Measurements from ENCODE around the gene MCTS1.
"Not testable (repeated sequence)": the region's sequence is repeated elsewhere in the genome, so short reads cannot be mapped to it uniquely, and the experiment has no call there.

MCTS1 gene

DNA sequence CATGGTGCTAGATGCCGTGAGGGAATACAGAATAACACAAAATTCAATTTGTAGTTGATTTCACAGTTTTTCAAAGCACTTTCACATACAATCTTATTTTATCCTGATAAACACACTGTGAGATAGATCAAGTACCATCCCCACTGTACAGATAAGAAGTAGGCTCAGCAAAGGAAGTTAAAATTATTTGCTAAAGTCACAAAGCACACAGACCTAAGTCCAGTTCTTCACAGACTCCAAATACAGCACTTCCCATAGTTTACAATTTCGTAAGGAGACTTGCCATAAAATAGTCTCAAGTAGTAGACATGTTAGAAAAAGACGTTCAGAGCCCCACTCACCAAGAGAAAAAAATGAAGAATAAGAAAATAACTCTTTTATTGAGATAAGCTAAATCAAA lies 35.3 kb upstream of the MCTS1 start:
- no peaks in the 10 kb centered on the region for H3K9me3 ChIP-seq (ENCODE audit: control insufficient read depth, insufficient read depth, low read depth, low read length)
- no peak overlapping the region for H3K27ac ChIP-seq (ENCODE audit: low read depth, low read length)
- H3K9ac ChIP-seq (ENCODE audit: low read length), result no peak overlapping the region
- no peaks in the 10 kb centered on the region for H3K27me3 ChIP-seq (ENCODE audit: control insufficient read depth, insufficient read depth, low read length)
- no peaks in the 10 kb centered on the region for H3K4me1 ChIP-seq (ENCODE audit: control insufficient read depth, insufficient read depth, low read length)
- H3K36me3 ChIP-seq (ENCODE audit: control insufficient read depth, insufficient read depth, low read length), result no peaks in the 10 kb centered on the region
- H3K4me3 ChIP-seq (ENCODE audit: low read depth, low read length), result no peak overlapping the region

DNA sequence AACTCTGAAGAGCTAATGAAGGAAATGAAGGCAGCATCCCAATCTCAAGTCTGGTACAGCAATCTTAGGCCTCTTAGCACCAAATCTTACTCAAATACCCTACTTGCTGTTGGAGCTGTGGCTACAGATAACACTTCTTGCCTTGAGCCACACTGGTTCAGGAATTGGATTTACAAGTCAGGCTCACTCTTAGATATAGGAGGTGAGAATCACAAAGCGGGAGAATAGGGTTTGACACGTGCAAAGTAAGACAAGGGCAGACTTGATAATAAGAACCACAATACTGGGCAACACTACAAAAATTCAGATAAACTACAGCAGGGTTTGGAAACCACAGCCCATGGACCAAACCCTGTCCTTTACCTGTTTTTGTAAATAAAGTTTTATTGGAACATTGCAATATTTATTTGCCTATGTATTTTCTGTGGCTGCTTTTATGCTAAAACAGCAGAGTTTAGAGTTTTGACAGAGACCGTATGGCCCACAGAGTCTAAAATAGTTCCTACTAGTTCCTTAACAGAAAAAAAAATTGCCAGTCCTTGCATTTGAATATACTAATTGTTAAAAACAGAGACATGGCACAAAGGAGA lies 33.8 kb upstream of the MCTS1 start:
- Histone ChIP-seq H3K9ac (ENCODE audit: low read length) (no peak overlapping the region), H3K27me3 (ENCODE audit: control insufficient read depth, insufficient read depth, low read length) (no peaks in the 10 kb centered on the region), H3K27ac (ENCODE audit: low read depth, low read length) (no peak overlapping the region), H3K9me3 (ENCODE audit: control insufficient read depth, insufficient read depth, low read depth, low read length) (no peaks in the 10 kb centered on the region), H3K36me3 (ENCODE audit: control insufficient read depth, insufficient read depth, low read length) (no peaks in the 10 kb centered on the region), H3K4me1 (ENCODE audit: control insufficient read depth, insufficient read depth, low read length) (peaks cover 3% of the 10 kb centered on the region), H3K4me3 (ENCODE audit: low read depth, low read length) (no peak overlapping the region)

DNA sequence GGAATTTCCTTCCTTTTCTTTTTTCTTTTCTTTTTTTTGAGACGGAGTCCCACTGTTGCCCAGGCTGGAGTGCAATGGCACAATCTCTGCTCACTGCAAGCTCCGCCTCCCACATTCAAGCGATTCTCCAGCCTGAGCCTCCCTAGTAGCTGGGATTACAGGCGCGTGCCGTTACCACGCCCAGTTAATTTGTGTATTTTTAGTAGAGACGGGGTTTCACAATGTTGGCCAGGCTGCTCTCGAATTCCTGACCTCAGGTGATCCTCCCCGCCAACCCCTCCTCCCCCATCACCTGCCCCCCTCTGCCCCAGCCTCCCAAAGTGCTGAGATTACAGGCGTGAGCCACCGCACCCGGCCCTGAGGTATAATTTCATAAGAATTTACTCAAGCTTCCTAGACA lies 30.1 kb upstream of the MCTS1 start:
- not testable (repeated sequence) for H3K9me3 ChIP-seq (ENCODE audit: control insufficient read depth, insufficient read depth, low read depth, low read length); H3K36me3 ChIP-seq (ENCODE audit: control insufficient read depth, insufficient read depth, low read length); H3K9ac ChIP-seq (ENCODE audit: low read length); H3K4me1 ChIP-seq (ENCODE audit: control insufficient read depth, insufficient read depth, low read length); H3K4me3 ChIP-seq (ENCODE audit: low read depth, low read length); H3K27me3 ChIP-seq (ENCODE audit: control insufficient read depth, insufficient read depth, low read length); H3K27ac ChIP-seq (ENCODE audit: low read depth, low read length)

DNA sequence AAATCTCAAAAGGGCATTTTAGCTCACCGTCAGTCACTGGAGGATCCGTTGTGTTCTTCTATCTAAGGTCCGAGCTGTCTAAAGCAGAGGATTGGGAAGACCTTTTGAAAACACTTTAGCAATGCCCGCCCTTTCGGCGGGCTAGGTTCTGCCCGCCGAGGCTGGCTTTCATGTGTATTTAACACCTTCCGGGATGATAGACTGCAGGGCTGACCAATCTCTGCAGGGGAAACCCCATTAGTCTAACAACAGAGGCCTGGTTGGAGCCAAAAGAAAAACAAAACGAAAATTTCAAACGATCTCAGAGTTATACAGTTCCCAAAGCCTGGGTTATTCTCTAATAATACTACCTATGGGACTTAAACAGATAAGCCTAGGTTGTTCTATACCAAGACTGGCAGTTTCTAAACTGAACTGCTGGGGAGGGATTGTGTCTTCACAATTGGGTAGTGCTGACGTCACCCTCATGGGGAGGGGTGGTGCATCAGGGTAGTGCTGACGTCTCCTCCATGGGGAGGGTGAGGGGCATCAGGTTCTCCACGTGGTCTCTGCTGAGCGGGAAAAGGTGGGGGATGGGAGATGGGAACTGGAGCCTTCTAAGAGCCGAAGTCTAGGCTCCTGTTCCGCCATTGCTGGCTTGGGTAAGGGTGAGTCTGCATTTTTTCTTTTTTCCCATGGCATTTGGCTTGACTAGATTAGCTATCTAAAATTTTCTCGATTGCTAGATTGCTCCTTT lies 28.4 kb upstream of the MCTS1 start:
- peak overlapping the region; percentile 28; the same call in 1 of the 2 replicates for H3K4me3 ChIP-seq (ENCODE audit: low read depth, low read length)
- no peaks in the 10 kb centered on the region; the same call in 1 of the 2 replicates for H3K27me3 ChIP-seq (ENCODE audit: control insufficient read depth, insufficient read depth, low read length)
- no peaks in the 10 kb centered on the region for H3K9me3 ChIP-seq (ENCODE audit: control insufficient read depth, insufficient read depth, low read depth, low read length)
- no peaks in the 10 kb centered on the region for H3K36me3 ChIP-seq (ENCODE audit: control insufficient read depth, insufficient read depth, low read length)
- H3K4me1 ChIP-seq (ENCODE audit: control insufficient read depth, insufficient read depth, low read length), result peaks cover 5% of the 10 kb centered on the region
- 0 out of 2 replicates have a peak overlapping the region, but pooled peaks have one; percentile 11 for H3K27ac ChIP-seq (ENCODE audit: low read depth, low read length)
- H3K9ac ChIP-seq (ENCODE audit: low read length), result peak overlapping the region; percentile 38

DNA sequence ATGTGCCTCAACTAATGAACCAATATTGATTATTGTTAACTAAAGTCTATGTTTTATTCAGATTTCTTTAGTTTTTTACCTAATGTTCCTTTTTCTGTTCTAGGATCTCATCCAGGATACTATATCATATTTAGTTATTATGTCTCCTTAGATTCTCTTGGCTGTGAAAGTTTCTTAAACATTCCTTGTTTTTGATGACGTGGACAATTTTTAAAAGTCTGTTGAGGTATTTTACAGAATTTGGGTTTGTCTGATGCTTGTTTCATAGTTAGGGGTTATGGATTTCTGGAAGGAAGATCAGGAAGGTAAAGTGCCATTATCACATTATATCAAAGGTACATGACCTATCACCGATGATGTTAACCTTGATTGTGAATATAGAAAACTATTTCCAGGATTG lies 18.2 kb upstream of the MCTS1 start:
- Histone ChIP-seq H3K27me3 (ENCODE audit: control insufficient read depth, insufficient read depth, low read length) (peaks cover 6% of the 10 kb centered on the region; the same call in 1 of the 2 replicates), H3K27ac (ENCODE audit: low read depth, low read length) (no peak overlapping the region), H3K36me3 (ENCODE audit: control insufficient read depth, insufficient read depth, low read length) (no peaks in the 10 kb centered on the region), H3K9ac (ENCODE audit: low read length) (no peak overlapping the region), H3K4me3 (ENCODE audit: low read depth, low read length) (no peak overlapping the region), H3K9me3 (ENCODE audit: control insufficient read depth, insufficient read depth, low read depth, low read length) (no peaks in the 10 kb centered on the region), H3K4me1 (ENCODE audit: control insufficient read depth, insufficient read depth, low read length) (no peaks in the 10 kb centered on the region)

DNA sequence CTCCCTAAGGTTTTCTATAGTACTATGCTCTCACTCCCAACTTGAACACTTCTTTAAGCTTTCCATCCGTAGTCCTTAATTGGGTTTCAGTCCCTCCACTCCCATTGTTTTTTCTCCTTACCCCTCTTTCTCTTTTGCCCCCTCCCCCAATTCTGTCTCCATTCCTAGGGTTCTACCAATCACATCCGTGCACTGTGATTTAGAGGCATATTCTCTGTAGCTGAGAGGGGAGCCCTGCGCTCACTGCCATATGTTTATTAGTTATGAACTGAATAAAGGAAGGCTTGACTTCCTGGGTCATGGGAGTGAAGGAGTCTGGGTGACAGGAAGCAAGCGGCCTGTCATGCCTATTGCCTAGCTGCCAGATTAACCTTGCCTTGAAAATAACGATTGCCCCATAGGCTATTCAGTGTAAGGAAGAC lies 471 bp downstream of the MCTS1 start:
- no peaks in the 10 kb centered on the region for H3K9me3 ChIP-seq (ENCODE audit: control insufficient read depth, insufficient read depth, low read depth, low read length)
- H3K4me1 ChIP-seq (ENCODE audit: control insufficient read depth, insufficient read depth, low read length), result no peaks in the 10 kb centered on the region
- H3K27ac ChIP-seq (ENCODE audit: low read depth, low read length), result peak overlapping the region; percentile 46; the same call in 1 of the 2 replicates
- H3K4me3 ChIP-seq (ENCODE audit: low read depth, low read length), result peak overlapping the region; percentile 78
- H3K9ac ChIP-seq (ENCODE audit: low read length), result peak overlapping the region; percentile 81
- peaks cover 18% of the 10 kb centered on the region for H3K36me3 ChIP-seq (ENCODE audit: control insufficient read depth, insufficient read depth, low read length)
- H3K27me3 ChIP-seq (ENCODE audit: control insufficient read depth, insufficient read depth, low read length), result no peaks in the 10 kb centered on the region

DNA sequence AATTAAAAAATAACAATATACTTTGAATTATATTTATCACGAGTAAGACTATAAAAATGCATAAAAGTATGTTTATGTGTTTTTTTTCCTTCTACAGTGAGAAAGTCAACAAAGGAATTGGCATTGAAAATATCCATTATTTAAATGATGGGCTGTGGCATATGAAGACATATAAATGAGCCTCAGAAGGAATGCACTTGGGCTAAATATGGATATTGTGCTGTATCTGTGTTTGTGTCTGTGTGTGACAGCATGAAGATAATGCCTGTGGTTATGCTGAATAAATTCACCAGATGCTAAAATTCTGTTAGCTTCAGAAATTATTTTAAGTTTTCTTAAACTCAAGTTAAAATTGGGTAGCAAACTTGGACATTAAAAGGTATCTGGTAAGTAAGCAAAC lies 8.2 kb downstream of the MCTS1 start:
- peaks cover 64% of the 10 kb centered on the region for H3K36me3 ChIP-seq (ENCODE audit: control insufficient read depth, insufficient read depth, low read length)

DNA sequence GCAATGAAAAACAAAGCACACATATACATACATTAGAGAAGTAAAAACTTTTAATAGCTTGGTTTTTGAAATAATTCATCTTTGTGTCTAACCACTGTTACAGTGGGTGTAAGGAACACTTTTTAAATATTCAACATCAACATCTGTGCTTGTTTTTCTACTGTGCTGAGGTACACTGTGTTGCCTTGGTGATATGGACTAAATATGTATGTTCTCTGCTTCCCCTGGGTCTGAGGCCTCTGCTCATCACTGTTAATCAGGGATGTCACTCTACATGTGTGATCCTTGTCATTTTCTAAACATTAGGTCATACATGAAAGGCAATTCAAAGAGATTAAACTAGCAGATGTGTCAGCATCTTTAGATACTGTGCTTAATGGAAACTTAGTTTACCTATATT lies 10.9 kb downstream of the MCTS1 start:
- peaks cover 55% of the 10 kb centered on the region for H3K36me3 ChIP-seq (ENCODE audit: control insufficient read depth, insufficient read depth, low read length)
- no peak overlapping the region for H3K9ac ChIP-seq (ENCODE audit: low read length)
- no peak overlapping the region for H3K4me3 ChIP-seq (ENCODE audit: low read depth, low read length)
- no peaks in the 10 kb centered on the region for H3K9me3 ChIP-seq (ENCODE audit: control insufficient read depth, insufficient read depth, low read depth, low read length)
- H3K4me1 ChIP-seq (ENCODE audit: control insufficient read depth, insufficient read depth, low read length), result no peaks in the 10 kb centered on the region
- no peak overlapping the region for H3K27ac ChIP-seq (ENCODE audit: low read depth, low read length)
- H3K27me3 ChIP-seq (ENCODE audit: control insufficient read depth, insufficient read depth, low read length), result no peaks in the 10 kb centered on the region

More for the DNA sequence above, 8.2 kb downstream of the MCTS1 start:
- H3K9ac ChIP-seq (ENCODE audit: low read length), result no peak overlapping the region
- no peaks in the 10 kb centered on the region for H3K4me1 ChIP-seq (ENCODE audit: control insufficient read depth, insufficient read depth, low read length)
- H3K27ac ChIP-seq (ENCODE audit: low read depth, low read length), result no peak overlapping the region
- H3K4me3 ChIP-seq (ENCODE audit: low read depth, low read length), result no peak overlapping the region
- H3K9me3 ChIP-seq (ENCODE audit: control insufficient read depth, insufficient read depth, low read depth, low read length), result no peaks in the 10 kb centered on the region
- no peaks in the 10 kb centered on the region for H3K27me3 ChIP-seq (ENCODE audit: control insufficient read depth, insufficient read depth, low read length)

DNA sequence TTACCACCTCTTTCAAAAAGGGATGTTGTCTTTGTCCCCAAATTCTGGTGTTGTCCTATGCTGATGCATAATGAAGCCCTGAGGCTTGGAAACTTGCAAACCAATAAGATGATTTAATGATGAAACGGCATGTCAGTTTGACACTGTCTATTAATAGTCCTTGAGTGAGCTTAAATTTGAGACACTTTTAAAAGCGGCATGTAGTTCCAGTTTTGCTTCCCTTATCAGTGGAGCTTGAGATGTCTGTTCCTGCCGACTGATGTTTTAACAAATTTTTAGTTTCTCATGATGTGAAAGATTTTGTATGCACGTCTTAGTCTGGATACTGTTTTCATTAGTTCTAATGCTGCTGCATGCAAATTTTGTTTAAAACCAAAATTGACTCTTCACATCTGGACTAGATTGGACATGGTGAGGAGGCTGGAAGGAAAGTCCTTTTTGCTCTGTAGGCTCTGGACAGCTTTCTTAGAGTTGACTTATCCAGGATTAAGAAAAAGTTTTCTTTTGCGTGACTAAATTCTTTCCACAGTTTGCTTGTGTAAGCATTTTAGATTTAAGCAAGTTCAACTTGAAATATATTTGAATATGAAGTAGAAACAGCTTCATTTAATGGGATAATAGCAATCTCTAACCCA lies 14.2 kb downstream of the MCTS1 start:
- Histone ChIP-seq H3K9me3 (ENCODE audit: control insufficient read depth, insufficient read depth, low read depth, low read length) (no peaks in the 10 kb centered on the region), H3K4me1 (ENCODE audit: control insufficient read depth, insufficient read depth, low read length) (no peaks in the 10 kb centered on the region), H3K9ac (ENCODE audit: low read length) (no peak overlapping the region), H3K27me3 (ENCODE audit: control insufficient read depth, insufficient read depth, low read length) (no peaks in the 10 kb centered on the region), H3K27ac (ENCODE audit: low read depth, low read length) (no peak overlapping the region), H3K4me3 (ENCODE audit: low read depth, low read length) (no peak overlapping the region), H3K36me3 (ENCODE audit: control insufficient read depth, insufficient read depth, low read length) (peaks cover 35% of the 10 kb centered on the region)

DNA sequence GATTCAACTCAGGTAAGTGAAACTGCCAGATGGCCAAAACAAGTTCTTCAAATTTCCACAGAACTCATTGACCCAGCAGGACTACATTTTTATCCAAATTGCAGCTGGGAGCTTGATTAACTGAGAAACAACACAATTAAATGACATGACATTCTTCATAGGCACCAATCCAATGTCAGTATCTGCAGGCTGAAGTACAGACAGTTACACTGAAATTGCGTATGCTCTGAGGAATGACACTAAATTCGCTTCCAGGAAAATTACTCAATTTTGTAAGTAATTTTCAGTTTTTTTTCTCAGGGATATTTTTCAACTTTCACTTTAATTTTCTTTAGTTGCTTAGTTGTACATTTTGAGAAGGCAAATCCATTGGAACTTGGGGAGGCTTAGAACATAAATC lies 21.5 kb downstream of the MCTS1 start:
- Histone ChIP-seq H3K4me1 (ENCODE audit: control insufficient read depth, insufficient read depth, low read length) (no peaks in the 10 kb centered on the region), H3K4me3 (ENCODE audit: low read depth, low read length) (no peak overlapping the region), H3K27ac (ENCODE audit: low read depth, low read length) (no peak overlapping the region), H3K9me3 (ENCODE audit: control insufficient read depth, insufficient read depth, low read depth, low read length) (no peaks in the 10 kb centered on the region), H3K9ac (ENCODE audit: low read length) (no peak overlapping the region), H3K27me3 (ENCODE audit: control insufficient read depth, insufficient read depth, low read length) (no peaks in the 10 kb centered on the region), H3K36me3 (ENCODE audit: control insufficient read depth, insufficient read depth, low read length) (0 out of 2 replicates have a peak, but pooled peaks cover 3% of the 10 kb centered on the region)

Measured in HUES6 (cell line).